ES-I3 (cell line): ENCODE results near the gene TP63.

Source experiments
- H3K36me3 ChIP-seq: 2 replicates; pipeline ENCODE4 v1.6.1; 2013; ENCODE audit warnings: mild to moderate bottlenecking, low read length, control low read depth, moderate library complexity; ENCODE audit not compliant: insufficient read depth
- H3K4me1 ChIP-seq: 2 replicates; pipeline ENCODE4 v1.6.1; 2013; ENCODE audit warnings: mild to moderate bottlenecking, control low read depth, low read length; ENCODE audit not compliant: insufficient read depth
- H3K9ac ChIP-seq: 2 replicates; pipeline ENCODE4 v1.6.1; 2013; ENCODE audit warnings: low read depth, mild to moderate bottlenecking, low read length, moderate library complexity
- H3K9me3 ChIP-seq: 2 replicates; pipeline ENCODE4 v1.6.1; 2013; ENCODE audit warnings: mild to moderate bottlenecking, low read length, moderate library complexity; ENCODE audit not compliant: control insufficient read depth, insufficient read depth

The TP63 gene

DNA sequence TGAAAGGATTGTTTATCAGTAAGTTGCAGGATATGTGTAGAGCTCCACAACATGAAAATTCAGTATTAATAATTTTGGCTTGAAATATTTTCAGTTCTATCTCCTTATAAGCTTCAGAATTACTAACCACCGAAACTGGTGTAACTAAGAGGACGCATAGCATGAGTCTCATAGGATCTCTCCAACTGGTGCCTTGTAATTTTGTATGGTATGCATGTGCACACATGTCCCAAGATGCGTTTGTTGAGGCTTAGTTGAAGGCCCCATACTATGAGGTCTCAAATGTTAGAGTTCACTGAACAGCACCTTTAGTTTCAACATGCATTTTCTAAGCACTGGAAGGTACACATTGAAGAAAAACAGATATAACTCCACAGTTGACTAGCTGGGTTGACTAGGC lies 195.4 kb downstream of the TP63 start:
- Histone ChIP-seq H3K9ac (no peak overlapping the region), H3K4me1 (no peaks in the 10 kb centered on the region), H3K36me3 (no peaks in the 10 kb centered on the region), H3K9me3 (no peaks in the 10 kb centered on the region)

DNA sequence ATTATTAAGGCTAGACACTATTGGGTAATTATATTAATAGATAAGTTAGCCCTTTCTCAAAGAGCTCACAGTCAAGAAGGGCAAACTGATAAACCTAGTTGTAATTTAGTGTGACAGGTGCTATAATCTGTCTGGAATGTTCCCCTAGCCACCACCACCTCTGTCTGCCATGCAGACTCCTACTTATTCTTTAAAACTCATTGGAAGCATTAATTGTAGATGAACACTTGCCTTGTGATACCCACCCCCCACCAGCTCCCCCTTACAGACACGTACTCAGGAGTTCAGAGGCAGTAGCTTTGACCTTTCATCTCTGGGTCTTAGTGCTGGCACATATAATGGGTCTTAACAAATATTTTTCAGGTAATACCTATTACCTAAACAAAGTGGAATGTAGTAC lies 195.9 kb downstream of the TP63 start:
- H3K9me3 ChIP-seq: no peaks in the 10 kb centered on the region
- H3K9ac ChIP-seq: no peak overlapping the region
- H3K36me3 ChIP-seq: no peaks in the 10 kb centered on the region
- H3K4me1 ChIP-seq: no peaks in the 10 kb centered on the region

DNA sequence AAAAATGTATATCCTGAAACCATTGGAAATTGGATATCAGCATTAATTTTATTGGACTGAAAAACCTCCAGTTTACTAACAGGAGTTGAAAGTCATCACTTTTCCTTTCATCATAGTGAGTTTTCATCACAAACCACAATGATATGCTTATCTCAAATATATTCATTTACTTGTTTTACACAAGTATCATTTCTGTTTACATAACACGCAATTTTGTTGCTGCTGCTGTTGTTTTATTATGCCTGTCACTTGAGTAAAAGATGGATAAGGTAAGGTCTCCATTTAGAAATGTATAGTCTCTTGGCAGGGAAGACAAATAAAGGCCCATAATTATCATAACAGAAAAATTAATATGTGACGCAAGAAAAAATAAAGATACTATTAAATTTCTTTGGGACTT lies 199.2 kb downstream of the TP63 start:
- H3K9me3 ChIP-seq: no peaks in the 10 kb centered on the region
- no peak overlapping the region for H3K9ac ChIP-seq
- no peaks in the 10 kb centered on the region for H3K4me1 ChIP-seq
- H3K36me3 ChIP-seq: no peaks in the 10 kb centered on the region

DNA sequence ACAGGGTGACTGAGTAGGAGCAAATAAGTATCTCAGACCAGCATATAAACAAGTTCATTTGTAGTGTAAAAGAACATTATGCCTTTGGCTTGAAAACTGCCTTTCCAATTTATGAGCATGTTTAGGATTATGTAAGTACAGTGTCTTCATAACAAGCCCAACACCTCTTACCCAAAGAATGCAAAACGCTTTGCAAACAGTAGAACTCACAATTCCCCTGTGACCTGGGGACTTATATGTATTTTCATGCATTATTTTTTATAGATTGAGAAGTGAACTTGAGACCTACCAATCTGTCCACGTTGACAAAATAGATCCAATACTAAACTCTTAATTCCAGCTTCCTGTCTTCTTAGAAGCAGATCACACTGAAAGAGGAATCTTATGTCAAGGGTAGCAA lies 202.1 kb downstream of the TP63 start:
- H3K4me1 ChIP-seq: no peaks in the 10 kb centered on the region
- H3K9ac ChIP-seq: no peak overlapping the region
- H3K36me3 ChIP-seq: no peaks in the 10 kb centered on the region
- H3K9me3 ChIP-seq: no peaks in the 10 kb centered on the region

DNA sequence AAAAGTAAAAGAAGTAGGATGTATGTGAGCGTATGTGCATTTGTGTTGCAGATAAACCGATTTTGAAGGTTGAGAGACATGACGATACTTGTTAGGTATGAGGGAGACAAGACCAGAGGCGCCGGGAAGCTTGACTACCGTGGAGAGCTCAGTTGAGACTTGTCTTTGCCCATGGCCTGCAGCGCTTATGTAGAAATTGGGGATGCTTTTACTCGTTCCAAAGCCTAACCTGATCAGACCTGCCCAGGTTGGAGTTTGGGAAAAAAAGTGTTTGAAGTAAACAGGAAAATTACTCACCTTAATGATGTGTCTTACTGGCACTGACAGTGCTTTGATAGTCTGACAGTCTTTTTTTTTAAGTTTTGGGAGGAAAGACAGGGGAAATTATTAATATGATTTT lies 202.8 kb downstream of the TP63 start:
- Histone ChIP-seq H3K9ac (no peak overlapping the region), H3K4me1 (no peaks in the 10 kb centered on the region), H3K9me3 (no peaks in the 10 kb centered on the region), H3K36me3 (no peaks in the 10 kb centered on the region)

DNA sequence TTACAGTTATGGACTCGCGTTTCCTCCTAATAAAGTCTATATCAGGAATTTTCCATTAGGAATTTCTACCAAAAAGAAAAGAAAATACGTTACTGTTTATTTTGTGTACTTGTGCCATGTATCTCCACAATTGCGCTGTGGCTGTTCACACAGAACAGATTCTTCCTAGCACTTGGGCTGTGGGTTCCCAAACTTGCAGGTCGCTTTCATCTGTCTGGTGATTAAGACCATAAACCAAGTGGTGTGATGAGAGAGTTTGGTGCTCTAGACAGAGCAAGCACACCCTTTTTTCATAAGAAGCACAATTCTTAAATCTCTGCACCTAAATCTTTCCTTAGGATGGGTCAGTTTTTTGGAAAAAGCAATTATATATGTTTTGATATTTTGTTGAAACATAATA lies 203.3 kb downstream of the TP63 start:
- no peak overlapping the region for H3K9ac ChIP-seq
- no peaks in the 10 kb centered on the region for H3K4me1 ChIP-seq
- no peaks in the 10 kb centered on the region for H3K9me3 ChIP-seq
- no peaks in the 10 kb centered on the region for H3K36me3 ChIP-seq

DNA sequence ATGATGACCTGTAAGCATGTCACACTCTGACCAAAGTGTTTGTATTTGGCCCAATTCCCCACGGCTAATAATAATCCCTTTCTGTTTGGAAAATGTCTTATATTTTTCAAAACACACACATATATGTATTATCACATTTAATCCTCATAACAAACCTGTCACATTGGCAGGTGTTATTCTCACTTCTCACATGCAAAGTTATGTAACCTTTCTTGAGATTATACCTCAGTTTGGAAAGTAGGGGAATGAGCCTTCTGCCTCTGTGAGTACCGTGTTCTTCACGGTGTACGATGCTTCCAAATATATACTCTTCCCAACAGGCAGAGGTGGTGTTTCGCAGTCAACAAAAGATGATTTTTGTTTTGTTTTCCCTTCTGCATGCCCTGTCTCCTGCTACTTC lies 205.6 kb downstream of the TP63 start:
- Histone ChIP-seq H3K9me3 (no peaks in the 10 kb centered on the region), H3K4me1 (no peaks in the 10 kb centered on the region), H3K36me3 (no peaks in the 10 kb centered on the region), H3K9ac (no peak overlapping the region)

DNA sequence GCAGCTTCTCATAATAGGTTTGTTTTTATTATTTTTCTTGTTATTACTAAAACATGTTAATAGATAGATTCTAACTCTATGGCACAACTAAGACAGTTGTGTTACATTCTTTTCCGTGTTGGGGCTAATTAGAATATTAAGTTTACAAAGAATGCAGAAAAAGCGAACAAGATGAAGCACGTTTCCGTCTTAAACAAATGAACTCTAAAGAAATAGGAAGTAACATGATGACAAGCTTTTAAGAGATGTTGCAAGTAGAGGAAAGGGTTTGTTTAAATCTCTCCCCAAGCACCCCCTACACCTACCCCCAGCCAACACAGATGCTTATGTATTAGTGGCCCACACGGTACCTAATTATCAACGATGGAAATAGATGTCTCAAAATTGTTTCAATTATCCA lies 207.1 kb downstream of the TP63 start:
- H3K9ac ChIP-seq: no peak overlapping the region
- H3K36me3 ChIP-seq: no peaks in the 10 kb centered on the region
- no peaks in the 10 kb centered on the region; the same call in 1 of the 2 replicates for H3K4me1 ChIP-seq
- H3K9me3 ChIP-seq: no peaks in the 10 kb centered on the region

DNA sequence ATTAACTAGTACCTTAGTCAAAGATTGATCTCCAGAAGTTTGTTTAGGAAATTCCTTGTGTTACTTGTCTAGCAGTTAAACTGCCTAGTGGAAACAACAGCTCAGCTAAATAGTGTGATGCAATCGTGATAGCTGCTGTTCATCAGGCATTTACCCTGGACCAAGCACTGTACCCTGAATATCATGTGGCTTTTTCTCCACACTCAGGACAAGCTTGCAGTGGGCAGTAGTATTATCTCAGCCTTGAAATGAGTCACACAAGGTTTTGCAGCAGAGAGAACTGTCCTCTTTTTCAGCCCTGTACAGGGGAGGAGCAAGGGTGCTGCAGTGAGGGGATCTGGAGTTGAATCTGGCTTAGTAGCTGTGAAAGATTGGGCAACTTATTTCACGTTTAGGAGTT lies 208.4 kb downstream of the TP63 start:
- no peaks in the 10 kb centered on the region for H3K36me3 ChIP-seq
- H3K9me3 ChIP-seq: no peaks in the 10 kb centered on the region
- no peak overlapping the region for H3K9ac ChIP-seq
- no peaks in the 10 kb centered on the region; the same call in 1 of the 2 replicates for H3K4me1 ChIP-seq

DNA sequence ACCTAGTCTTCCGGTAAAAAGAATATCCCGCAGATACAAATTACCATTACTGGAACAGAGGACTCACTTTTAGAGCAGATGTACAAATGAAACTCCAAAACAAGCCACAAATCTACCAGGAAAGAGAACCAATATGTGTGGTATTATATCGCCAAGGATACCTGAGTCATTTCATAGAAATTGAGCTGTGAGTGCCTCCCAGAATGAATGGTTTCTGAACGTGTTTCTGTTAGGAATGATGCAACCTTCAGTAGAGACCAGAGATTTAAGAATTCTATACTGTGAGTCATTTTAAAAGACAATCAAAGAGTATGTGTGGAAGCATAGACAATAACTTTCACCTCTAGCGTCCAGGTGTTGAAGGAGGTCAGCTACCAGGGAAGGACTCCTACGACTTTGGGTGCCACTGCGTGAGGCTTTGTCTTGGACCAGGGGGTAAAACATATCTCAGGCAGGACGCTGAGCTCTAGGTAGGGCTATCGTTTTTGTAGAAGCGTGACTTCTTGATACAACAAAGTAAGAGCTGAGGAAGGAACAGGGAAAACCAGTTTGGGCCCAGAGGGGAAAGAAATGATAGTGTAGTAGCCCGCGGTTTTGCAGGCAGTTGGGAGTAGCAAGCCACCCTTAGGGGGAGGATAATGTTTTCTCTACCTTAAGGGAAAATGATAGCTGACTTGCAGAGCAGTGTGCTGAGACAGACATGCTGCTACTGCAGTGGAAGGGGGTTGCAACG lies 210.4 kb downstream of the TP63 start:
- Histone ChIP-seq H3K9me3 (no peaks in the 10 kb centered on the region), H3K9ac (no peak overlapping the region), H3K36me3 (no peaks in the 10 kb centered on the region), H3K4me1 (no peaks in the 10 kb centered on the region; the same call in 1 of the 2 replicates)

DNA sequence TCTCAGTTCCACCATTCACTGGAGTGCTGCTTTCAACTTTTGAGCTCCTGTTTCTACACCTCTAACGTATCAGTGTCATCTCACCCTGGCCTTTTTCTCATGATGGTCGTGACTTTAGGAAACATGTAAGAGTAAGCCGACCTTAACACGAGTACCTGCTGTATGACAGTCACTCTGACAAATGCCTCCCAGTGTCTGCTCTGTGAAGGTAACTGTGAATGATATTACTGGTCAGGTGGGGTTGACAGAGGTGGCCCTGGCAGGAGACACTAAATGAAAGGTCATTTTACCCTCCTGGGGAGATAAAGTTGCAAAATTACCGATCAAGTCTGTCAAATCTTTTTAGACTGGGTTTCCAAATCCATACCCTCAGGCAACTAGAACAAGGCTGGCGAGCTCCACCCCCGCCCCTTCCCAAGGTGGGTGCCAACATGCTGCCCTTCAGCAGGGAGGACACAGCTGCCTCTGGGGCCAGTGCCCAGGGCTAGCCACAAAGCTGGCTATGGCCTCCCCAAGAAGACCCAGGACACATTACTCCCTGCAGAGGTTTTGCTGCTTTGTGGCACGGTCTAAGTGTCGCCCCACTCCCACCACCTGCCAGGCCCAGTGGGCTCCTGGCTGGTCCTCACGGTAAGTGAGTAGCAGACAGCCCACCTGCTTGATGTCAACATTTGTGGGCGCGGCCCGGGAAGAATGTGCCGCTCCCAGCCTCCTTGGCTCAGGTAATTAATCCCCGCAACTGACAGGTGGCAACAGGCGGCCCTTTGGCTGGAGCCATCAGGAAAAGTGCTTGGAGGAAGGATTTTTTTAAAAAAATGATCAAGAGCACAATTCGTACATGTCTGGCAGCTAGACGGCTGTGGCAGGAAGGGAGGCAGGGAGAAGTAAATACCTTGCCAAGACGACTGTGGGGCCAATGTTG lies 211.8 kb downstream of the TP63 start:
- Histone ChIP-seq H3K36me3 (no peaks in the 10 kb centered on the region), H3K9me3 (no peaks in the 10 kb centered on the region), H3K4me1 (no peaks in the 10 kb centered on the region; the same call in 1 of the 2 replicates), H3K9ac (no peak overlapping the region)

DNA sequence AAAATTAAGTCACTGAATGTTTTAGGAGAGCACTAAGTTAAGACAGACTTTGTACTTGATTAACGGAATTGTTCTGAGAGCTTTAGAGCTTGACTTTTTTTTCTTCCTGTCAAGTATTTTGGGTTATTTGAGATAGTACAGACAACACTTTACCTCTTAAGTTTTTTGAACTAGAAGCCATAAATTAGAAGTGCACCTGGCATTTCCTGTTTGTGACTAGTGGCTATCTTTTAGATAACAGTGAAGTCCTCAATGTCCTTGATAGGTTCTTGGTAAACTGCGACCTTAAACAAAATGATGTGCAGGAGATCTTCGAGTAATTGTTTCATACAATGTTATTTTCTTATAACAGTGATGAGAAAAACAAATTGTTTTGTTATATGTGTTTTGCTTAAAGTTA lies 213.9 kb downstream of the TP63 start:
- Histone ChIP-seq H3K36me3 (no peaks in the 10 kb centered on the region), H3K9ac (no peak overlapping the region), H3K4me1 (no peaks in the 10 kb centered on the region; the same call in 1 of the 2 replicates), H3K9me3 (no peaks in the 10 kb centered on the region)

DNA sequence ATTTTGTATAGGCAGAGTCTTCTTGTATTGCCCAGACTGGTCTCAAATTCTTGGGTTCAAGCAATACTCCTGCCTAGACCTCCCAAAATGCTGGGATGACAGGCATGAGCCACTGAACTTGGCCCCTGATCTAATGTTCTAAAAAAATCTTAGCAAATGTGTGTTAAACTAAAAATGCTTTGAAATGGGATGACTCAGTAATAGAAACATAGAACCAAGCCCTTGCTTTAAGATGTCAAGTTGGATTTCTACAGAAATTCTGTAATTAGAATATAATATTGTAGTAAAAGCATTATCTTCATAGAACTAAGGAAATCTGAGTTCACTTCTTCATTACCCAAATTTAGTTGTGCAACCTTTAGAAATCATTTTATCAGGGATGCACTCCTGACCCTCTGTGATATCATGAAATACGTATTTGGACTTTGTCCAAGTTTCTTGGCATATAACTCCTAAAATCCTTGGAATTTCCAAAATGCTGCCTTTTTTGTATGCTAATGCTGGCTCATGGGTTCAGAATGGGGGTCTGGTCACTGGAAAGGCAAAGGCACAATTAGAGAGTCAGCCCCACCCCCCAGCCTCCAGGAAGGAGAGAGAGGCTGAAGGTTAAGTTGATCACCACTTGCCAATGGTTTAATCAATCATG lies 217.3 kb downstream of the TP63 start:
- no peak overlapping the region for H3K9ac ChIP-seq
- H3K36me3 ChIP-seq: no peaks in the 10 kb centered on the region
- no peaks in the 10 kb centered on the region for H3K4me1 ChIP-seq
- no peaks in the 10 kb centered on the region for H3K9me3 ChIP-seq

DNA sequence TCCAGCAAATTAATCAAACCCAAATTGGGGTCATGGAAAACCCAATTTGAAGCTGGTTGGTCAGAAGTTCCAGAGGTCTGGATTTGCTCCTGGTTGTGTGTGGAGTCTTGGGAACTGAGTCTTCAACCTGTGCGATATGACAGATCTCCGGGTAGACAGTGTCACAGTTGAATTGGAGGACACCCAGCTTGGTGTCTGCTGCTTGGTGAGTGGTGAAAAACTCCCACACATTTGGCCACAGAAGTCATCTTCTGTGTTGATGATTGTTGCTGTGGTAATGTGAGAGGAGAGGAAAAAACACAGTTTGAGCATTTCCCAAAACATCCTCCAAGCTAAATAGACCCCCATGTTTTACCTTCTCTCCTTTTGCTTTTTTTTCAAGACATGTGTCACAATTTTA lies 218.1 kb downstream of the TP63 start:
- Histone ChIP-seq H3K9ac (no peak overlapping the region), H3K4me1 (no peaks in the 10 kb centered on the region), H3K9me3 (no peaks in the 10 kb centered on the region), H3K36me3 (no peaks in the 10 kb centered on the region)
